ENCODE data around the gene HBZ.

- TF ChIP-seq CTCF (IDR thresholded peaks at IDR 0.05) (no peak), POLR2A (IDR thresholded peaks at IDR 0.05) (no peak)
Measured at GRCh38 chr16:194516-194915, 42.1 kb downstream of the HBZ start.

Data from breast epithelium (tissue), 3 donors.